IMR-90 (cell line): Measurements from ENCODE around the gene EFHC1. TPM values are rescaled to one million over a fixed set of nuclear protein-coding genes. Genes with fewer than 3 reads are reported as not detected.

Experiments
- ATAC-seq: fragments of 200-7000 bp; cut with Tn5 transposase; 2 replicates; pipeline ENCODE4 v1.9.1; 2020; ENCODE audit warnings: low read depth, mild to moderate bottlenecking, moderate library complexity
- BruUV-seq: library from RNA; stranded (reverse); fragments of 400-500 nt; replicated peaks from 2 replicates; lab custom pipeline; 2021; lab: Mats Ljungman, UMichigan
- CTCF ChIA-PET: fragments of 300-600 bp; formaldehyde crosslinking; extraction: SDS; loops from one replicate; lab custom pipeline; 2021; ENCODE audit warnings: antibody characterized with exemption; lab: Yijun Ruan, JAX
- POLR2A ChIA-PET: fragments of 300-600 bp; sonication (Branson Sonifier 250); formaldehyde crosslinking; loops from one replicate; lab custom pipeline; 2022; ENCODE audit warnings: antibody characterized with exemption; ENCODE audit not compliant: unreplicated experiment; lab: Charles Lee
- DNase-seq: peaks from one replicate; pipeline ENCODE4 v3.0.0; 2013
- H2AFZ ChIP-seq: replicated peaks from 2 replicates; pipeline ENCODE3; 2013; ENCODE audit warnings: low read length, mild to moderate bottlenecking; ENCODE audit not compliant: poor library complexity
- H2AK5ac ChIP-seq: 2 replicates; pipeline ENCODE4 v1.6.1; 2013; ENCODE audit warnings: low read depth, low read length, inconsistent platforms
- H2AK9ac ChIP-seq: replicated peaks from 2 replicates; pipeline ENCODE3; 2013; ENCODE audit warnings: mild to moderate bottlenecking, low read depth, low read length, moderate library complexity; ENCODE audit not compliant: poor library complexity
- H2BK120ac ChIP-seq: 2 replicates; pipeline ENCODE4 v1.6.1; 2013; ENCODE audit warnings: low read depth, low read length, inconsistent platforms
- H2BK15ac ChIP-seq: 3 replicates; pipeline ENCODE4 v1.6.1; 2013; ENCODE audit warnings: low read depth, low read length, inconsistent platforms
- H2BK20ac ChIP-seq: 2 replicates; pipeline ENCODE4 v1.6.1; 2013; ENCODE audit warnings: low read depth, mild to moderate bottlenecking, inconsistent platforms, low read length, moderate library complexity
- H2BK5ac ChIP-seq: 2 replicates; pipeline ENCODE4 v1.6.1; 2013; ENCODE audit warnings: mild to moderate bottlenecking, low read depth, low read length, inconsistent platforms; ENCODE audit not compliant: poor library complexity, severe bottlenecking
- H3K14ac ChIP-seq: replicated peaks from 2 replicates; pipeline ENCODE4 v1.6.1; 2013; ENCODE audit warnings: low read depth, low read length, inconsistent platforms
- H3K18ac ChIP-seq: 2 replicates; pipeline ENCODE4 v1.6.1; 2013; ENCODE audit warnings: low read depth, low read length, control low read depth
- H3K23ac ChIP-seq: 2 replicates; pipeline ENCODE4 v1.6.1; 2013; ENCODE audit warnings: low read depth, low read length, inconsistent platforms
- H3K27ac ChIP-seq: 2 replicates; pipeline ENCODE4 v1.5.1; 2013; ENCODE audit warnings: mild to moderate bottlenecking, control low read depth, low read length; ENCODE audit not compliant: insufficient read depth
- H3K27me3 ChIP-seq: 2 replicates; pipeline ENCODE4 v1.6.1; 2013; ENCODE audit warnings: low read length; ENCODE audit not compliant: control insufficient read depth, insufficient read depth
- H3K36me3 ChIP-seq: 2 replicates; pipeline ENCODE4 v1.6.1; 2013; ENCODE audit warnings: low read length, mixed read lengths; ENCODE audit not compliant: control insufficient read depth, insufficient read depth
- H3K4ac ChIP-seq: 2 replicates; pipeline ENCODE4 v1.6.1; 2013; ENCODE audit warnings: low read depth, low read length, inconsistent platforms
- H3K4me1 ChIP-seq: 2 replicates; pipeline ENCODE4 v1.6.1; 2013; ENCODE audit warnings: low read length, mixed read lengths; ENCODE audit not compliant: control insufficient read depth, insufficient read depth
- H3K4me2 ChIP-seq: 2 replicates; pipeline ENCODE4 v1.6.1; 2013; ENCODE audit warnings: low read depth, mild to moderate bottlenecking, control low read depth, low read length, moderate library complexity
- H3K4me3 ChIP-seq: 2 replicates; pipeline ENCODE4 v1.5.1; 2013; ENCODE audit warnings: low read depth, mild to moderate bottlenecking, control low read depth, low read length, moderate library complexity; ENCODE audit not compliant: insufficient read depth
- H3K56ac ChIP-seq: 2 replicates; pipeline ENCODE4 v1.6.1; 2013; ENCODE audit warnings: low read length, inconsistent platforms; ENCODE audit not compliant: insufficient read depth; ENCODE audit errors: extremely low read depth
- H3K79me1 ChIP-seq, 2 experiments: 2 replicates each; pipeline ENCODE4 v1.6.1; 2013; ENCODE audit warnings: low read length in 2 of 2, inconsistent platforms in 1 of 2, low read depth in 1 of 2
- H3K9ac ChIP-seq: 2 replicates; pipeline ENCODE4 v1.6.1; 2013; ENCODE audit warnings: low read depth, low read length, control low read depth
- H3K9me1 ChIP-seq: 2 replicates; pipeline ENCODE4 v1.6.1; 2013; ENCODE audit warnings: low read length, inconsistent platforms; ENCODE audit not compliant: insufficient read depth
- H3K9me3 ChIP-seq: 2 replicates; pipeline ENCODE4 v1.6.1; 2013; ENCODE audit warnings: low read length; ENCODE audit not compliant: control insufficient read depth, insufficient read depth
- H4K20me1 ChIP-seq: 2 replicates; pipeline ENCODE4 v1.6.1; 2013; ENCODE audit warnings: low read length, inconsistent platforms; ENCODE audit not compliant: insufficient read depth
- H4K5ac ChIP-seq: 2 replicates; pipeline ENCODE4 v1.6.1; 2013; ENCODE audit warnings: mild to moderate bottlenecking, low read depth, low read length, control low read depth
- H4K8ac ChIP-seq, 2 experiments: 2 replicates each; pipeline ENCODE4 v1.6.1; 2013; ENCODE audit warnings: low read depth in 2 of 2, low read length in 2 of 2, control low read depth in 1 of 2, inconsistent platforms in 1 of 2
- H4K91ac ChIP-seq: 2 replicates; pipeline ENCODE4 v1.6.1; 2013; ENCODE audit warnings: low read depth, low read length, inconsistent platforms; ENCODE audit not compliant: insufficient read depth
- BHLHE40 ChIP-seq: fragments of 150-350 bp; IDR thresholded peaks from 2 replicates; pipeline ENCODE4 v1.6.1; 2016; ENCODE audit warnings: mild to moderate bottlenecking, low read depth, low read length
- CHD1 ChIP-seq: IDR thresholded peaks from 2 replicates; pipeline ENCODE4 v1.6.1; 2012; ENCODE audit warnings: low read depth, low read length, improper control_type of control experiment
- CTCF ChIP-seq: conservative IDR thresholded peaks from 2 replicates; pipeline ENCODE4 v1.5.1; 2012; ENCODE audit warnings: mild to moderate bottlenecking, low read depth, low read length, improper control_type of control experiment
- ELK1 ChIP-seq: fragments of 150-350 bp; IDR thresholded peaks from 2 replicates; pipeline ENCODE4 v1.6.1; 2016; ENCODE audit warnings: low read depth, mild to moderate bottlenecking, low read length, moderate library complexity, borderline replicate concordance
- FOS ChIP-seq: fragments of 150-350 bp; IDR thresholded peaks from 2 replicates; pipeline ENCODE4 v1.6.1; 2016; ENCODE audit warnings: low read depth, low read length
- MAFK ChIP-seq: IDR thresholded peaks from 2 replicates; pipeline ENCODE4 v1.6.1; 2012; ENCODE audit warnings: low read depth, low read length, improper control_type of control experiment
- MXI1 ChIP-seq: IDR thresholded peaks from 2 replicates; pipeline ENCODE4 v1.6.1; 2012; ENCODE audit warnings: low read depth, mild to moderate bottlenecking, low read length, moderate library complexity, borderline replicate concordance
- POLR2A ChIP-seq: IDR thresholded peaks from 2 replicates; pipeline ENCODE4 v1.6.1; 2012; ENCODE audit warnings: mild to moderate bottlenecking, low read depth, low read length
- RAD21 ChIP-seq: IDR thresholded peaks from 2 replicates; pipeline ENCODE4 v1.6.1; 2012; ENCODE audit warnings: low read length, improper control_type of control experiment
- RCOR1 ChIP-seq: IDR thresholded peaks from 2 replicates; pipeline ENCODE4 v1.6.1; 2012; ENCODE audit warnings: mild to moderate bottlenecking, low read length, improper control_type of control experiment; ENCODE audit not compliant: insufficient replicate concordance
- WGBS, 2 experiments: methylation state at CpG; one replicate each; pipeline versions ENCODE4 v1.1.5 to v1.1.7; 2013; ENCODE audit warnings: missing lambda C conversion rate in 2 of 2; ENCODE audit not compliant: insufficient read length in 1 of 2; ENCODE audit errors: extremely low coverage in 2 of 2; 5-methylcytosine and 5-hydroxymethylcytosine counted together
- dilution Hi-C: fragments of 300-500 bp; cut with HindIII; formaldehyde crosslinking; loops from one replicate; pipeline ENCODE4 v1.14.3; 2018; ENCODE audit warnings: low sequenced_read_pairs; ENCODE audit not compliant: unreplicated experiment
- in situ Hi-C: fragments of 300-500 bp; cut with MboI; formaldehyde crosslinking; loops from 3 replicates; pipeline ENCODE4 v1.14.3; 2019; ENCODE audit warnings: low sequenced_read_pairs, inconsistent platforms, mixed read lengths
- intact Hi-C: fragments of 100-400 bp; cut with micrococcal nuclease; formaldehyde crosslinking; loops from 2 replicates; pipeline ENCODE4 v1.10.0; 2022
- polyA plus RNA-seq, 3 experiments: library from polyadenylated mRNA; depleted of rRNA; stranded (reverse); fragments of >200 nt; gene quantifications; 2 replicates each; pipeline ENCODE4 v1.2.3, GENCODE V29; 2012; ENCODE audit warnings: low replicate concordance in 1 of 3
- total RNA-seq: library from RNA; depleted of rRNA; stranded (reverse); fragments of >200 nt; gene quantifications from 2 replicates; pipeline ENCODE4 v1.2.3, GENCODE V29; 2012

EFHC1 gene
- total and polyA plus RNA-seq, 2 of the 4 experiments (the other 2 are of a cell fraction) = 14.0 to 23.0 TPM

DNA sequence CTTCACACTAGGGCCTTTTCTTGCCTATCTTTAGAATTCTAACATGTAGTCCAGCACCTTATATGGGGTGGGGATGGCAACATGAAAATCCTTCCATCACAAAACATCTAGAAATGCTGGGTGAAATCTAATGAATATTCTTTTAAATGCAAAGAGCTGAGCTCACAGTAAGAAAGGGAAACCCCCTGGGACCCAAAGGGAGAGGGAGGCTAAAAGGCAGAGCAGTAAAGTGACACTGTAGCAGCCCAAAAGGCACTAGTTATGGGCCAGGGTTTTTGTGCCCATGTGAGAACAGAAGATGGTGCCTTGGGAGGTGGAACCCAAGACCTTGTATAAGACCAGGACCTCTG lies 90.0 kb downstream of the EFHC1 start (continued):
- TF ChIP-seq BHLHE40 (no peak), CTCF (no peak), CHD1 (no peak), RCOR1 (no peak)

DNA sequence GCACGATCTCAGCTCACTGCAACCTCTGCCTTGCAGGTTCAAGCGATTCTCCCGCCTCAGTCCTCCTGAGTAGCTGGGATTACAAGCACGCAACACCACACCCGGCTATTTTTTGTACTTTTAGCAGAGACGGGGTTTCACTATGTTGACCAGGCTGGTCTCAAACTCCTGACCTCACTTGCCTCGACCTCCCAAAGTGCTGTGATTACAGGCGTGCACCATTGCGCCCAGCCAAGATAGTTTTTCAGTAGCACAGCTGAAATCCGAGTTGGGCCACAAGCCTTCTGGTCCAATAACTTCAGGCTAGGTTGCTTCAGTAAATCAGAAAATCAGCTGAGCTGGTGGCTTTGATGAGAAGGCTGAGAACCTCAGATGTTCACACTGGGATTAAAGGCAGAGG lies 91.0 kb downstream of the EFHC1 start:
- Histone ChIP-seq H3K23ac (peak overlapping the region; percentile 87), H3K4me2 (no peak overlapping the region), H3K27ac (peak overlapping the region; percentile 91), H3K79me1 (peaks cover 54 to 85% of the 10 kb centered on the region in 2 experiments), H2AFZ (no peak overlapping the region), H4K91ac (peak overlapping the region; percentile 98), H3K4me1 (peaks cover 47% of the 10 kb centered on the region), H2AK5ac (peak overlapping the region; percentile 98), H3K9me1 (peaks cover 45% of the 10 kb centered on the region), H3K9ac (no peak overlapping the region), H2AK9ac (peak overlapping the region; percentile 94), H3K56ac (peak overlapping the region; percentile 86; the same call in 1 of the 2 replicates), H2BK120ac (peak overlapping the region; percentile 92), H4K5ac (peak overlapping the region; percentile 86), H3K9me3 (no peaks in the 10 kb centered on the region), H2BK5ac (peak overlapping the region; percentile 95), H4K8ac (peak overlapping the region; percentile 77 to 93; a peak in 3 of 4 replicates), H2BK20ac (peak overlapping the region; percentile 89; the same call in 1 of the 2 replicates), H3K36me3 (peaks cover 63% of the 10 kb centered on the region), H3K27me3 (no peaks in the 10 kb centered on the region), H4K20me1 (no peaks in the 10 kb centered on the region), H3K18ac (peak overlapping the region; percentile 13), H3K14ac (peak overlapping the region; percentile 92), H2BK15ac (peak overlapping the region; percentile 93; the same call in 2 of the 3 replicates), H3K4ac (peak overlapping the region; percentile 98), H3K4me3 (no peak overlapping the region)
- POLR2A ChIA-PET = no interaction called here
- intact Hi-C loops = loop anchor here (5.0 kb wide), 1 partner anchor 151 kb away; no protein-coding TSS in a partner anchor
- dilution Hi-C loops = no loop called here
- BruUV-seq = no TSS peak
- 96% methylated on average over 9 of the region's 10 CpGs; no CpG with 5 or more reads in 1 of the 2 experiments for WGBS, 2 experiments
- CTCF ChIA-PET = interaction anchor here (0.6 to 1.0 kb wide), 2 partner anchors 25 to 143 kb away, joined by 3 to 5 read pairs; no protein-coding TSS in a partner anchor
- DNase-seq (no peak), ATAC-seq (no peak)
- in situ Hi-C loops = loop anchor here (10.0 kb wide), 1 partner anchor 134 kb away; no protein-coding TSS in a partner anchor
- TF ChIP-seq FOS = no peak
- TF ChIP-seq CHD1 = no peak
- no peak for TF ChIP-seq RCOR1
- no peak for TF ChIP-seq POLR2A
- no peak for TF ChIP-seq RAD21
- no peak for TF ChIP-seq MXI1
- no peak for TF ChIP-seq BHLHE40
- TF ChIP-seq MAFK = no peak
- no peak for TF ChIP-seq CTCF
- no peak for TF ChIP-seq ELK1
